Epithelial cell of esophagus (primary cell): Measurements from ENCODE around the gene ATF1.
"Not testable (repeated sequence)": the region's sequence is repeated elsewhere in the genome, so short reads cannot be mapped to it uniquely, and the experiment has no call there.

Source experiments
- DNase-seq: peaks from one replicate; pipeline ENCODE4 v3.0.0; 2010; ENCODE audit warnings: low read depth
- H3K4me3 ChIP-seq: 2 replicates; pipeline ENCODE4 v1.5.1; 2011; ENCODE audit warnings: mild to moderate bottlenecking, low read length, control low read depth
- CTCF ChIP-seq: IDR thresholded peaks from 2 replicates; pipeline ENCODE4 v1.5.1; 2011; ENCODE audit warnings: low read depth, mild to moderate bottlenecking, low read length, control low read depth, inconsistent platforms; ENCODE audit not compliant: insufficient read depth; ENCODE audit errors: missing control alignments

The ATF1 gene

GRCh38 chr12:50799908-50800307 lies 36.0 kb downstream of the ATF1 start:
- no peak for TF ChIP-seq CTCF
- DNase-seq, result no peak
- no peak overlapping the region for H3K4me3 ChIP-seq

DNA sequence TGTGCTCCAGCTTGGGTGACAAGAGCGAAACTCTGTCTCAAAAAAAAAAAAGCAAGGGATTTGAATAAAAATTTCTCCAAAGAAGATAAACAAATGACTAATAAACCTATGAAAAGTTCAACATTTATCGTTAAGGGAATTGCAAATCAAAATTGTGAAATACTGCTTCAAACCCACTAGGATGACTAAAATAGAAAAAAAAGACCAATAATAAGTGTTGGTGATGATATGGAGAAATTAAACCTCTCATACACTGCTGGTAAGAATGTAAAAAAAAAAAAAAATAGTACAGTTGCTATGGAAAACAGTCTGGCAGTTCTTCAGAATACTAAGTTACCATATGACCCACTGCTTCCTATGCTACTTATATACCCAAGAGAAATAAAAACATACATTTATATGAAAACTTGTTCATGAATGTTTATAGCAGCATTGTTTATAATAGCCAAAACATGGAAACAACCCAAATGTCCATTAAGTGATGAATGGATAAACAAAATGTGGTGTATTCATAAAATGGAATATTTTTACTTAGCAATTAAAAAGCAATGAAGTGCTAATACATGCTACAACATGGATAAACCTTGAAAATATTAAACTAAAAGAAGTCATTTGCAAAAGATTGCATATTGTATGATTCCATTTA lies 39.5 kb downstream of the ATF1 start:
- no peak for DNase-seq
- TF ChIP-seq CTCF, result no peak
- no peak overlapping the region for H3K4me3 ChIP-seq

DNA sequence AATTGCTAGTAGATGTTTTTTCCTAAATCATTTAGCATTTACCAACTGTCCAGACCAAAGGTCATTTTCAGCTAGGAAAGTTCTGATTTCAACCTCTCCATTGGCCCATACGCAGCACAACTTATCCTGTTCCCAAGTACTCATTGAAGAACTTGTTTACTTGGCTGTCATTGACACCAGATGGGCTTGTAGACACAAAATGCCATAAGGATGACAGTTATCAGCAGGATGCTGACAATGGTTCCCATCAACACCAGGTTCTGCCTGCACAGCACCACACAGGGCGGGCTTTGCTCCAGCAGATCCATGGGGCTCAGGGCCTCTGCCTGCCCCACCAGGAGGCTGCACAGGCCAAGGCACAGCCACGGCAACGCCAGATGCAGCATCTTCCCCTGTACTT lies 42.3 kb downstream of the ATF1 start:
- TF ChIP-seq CTCF, result no peak
- no peak overlapping the region for H3K4me3 ChIP-seq
- no peak for DNase-seq

GRCh38 chr12:50809131-50809530 lies 45.2 kb downstream of the ATF1 start:
- not testable (repeated sequence) for DNase-seq

DNA sequence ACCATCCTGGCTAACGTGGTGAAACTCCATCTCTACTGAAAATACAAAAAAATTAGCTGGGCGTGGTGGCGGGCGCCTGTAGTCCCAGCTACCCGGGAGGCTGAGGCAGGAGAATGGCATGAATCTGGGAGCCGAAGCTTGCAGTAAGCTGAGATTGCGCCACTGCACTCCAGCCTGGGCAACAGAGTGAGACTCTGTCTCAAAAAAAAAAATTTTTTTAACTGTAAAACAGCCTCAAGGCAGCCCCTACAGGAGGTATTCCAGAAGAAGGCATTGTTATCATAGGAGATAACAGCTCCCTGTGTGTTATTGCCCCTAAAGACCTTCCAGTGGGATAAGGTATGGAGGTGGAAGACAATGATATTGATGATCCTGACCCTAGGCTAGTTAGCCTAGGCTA lies 51.0 kb downstream of the ATF1 start:
- DNase-seq, H3K4me3 ChIP-seq: not testable (repeated sequence)

More at GRCh38 chr12:50809131-50809530, 45.2 kb downstream of the ATF1 start:
- not testable (repeated sequence) for H3K4me3 ChIP-seq

DNA sequence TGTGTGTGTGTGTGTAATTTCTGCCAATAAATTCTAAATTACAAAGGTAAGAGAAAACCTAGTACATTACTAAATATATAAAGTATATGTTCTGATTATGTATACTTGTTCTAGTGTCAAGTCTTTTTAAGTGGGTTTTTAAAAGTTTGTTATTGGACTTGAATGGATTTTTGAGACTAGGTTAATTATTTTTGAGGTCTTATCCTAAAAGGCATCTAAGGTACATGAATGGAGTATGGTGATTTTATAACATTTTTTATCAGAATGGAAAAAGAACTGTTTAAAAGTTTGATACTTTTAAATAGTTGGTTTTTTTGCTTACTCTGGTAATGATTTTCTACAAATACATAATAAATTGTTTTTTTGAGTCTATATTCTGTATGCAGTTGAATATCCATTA lies 56.3 kb downstream of the ATF1 start:
- no peak for DNase-seq
- H3K4me3 ChIP-seq, result no peak overlapping the region
- no peak for TF ChIP-seq CTCF

DNA sequence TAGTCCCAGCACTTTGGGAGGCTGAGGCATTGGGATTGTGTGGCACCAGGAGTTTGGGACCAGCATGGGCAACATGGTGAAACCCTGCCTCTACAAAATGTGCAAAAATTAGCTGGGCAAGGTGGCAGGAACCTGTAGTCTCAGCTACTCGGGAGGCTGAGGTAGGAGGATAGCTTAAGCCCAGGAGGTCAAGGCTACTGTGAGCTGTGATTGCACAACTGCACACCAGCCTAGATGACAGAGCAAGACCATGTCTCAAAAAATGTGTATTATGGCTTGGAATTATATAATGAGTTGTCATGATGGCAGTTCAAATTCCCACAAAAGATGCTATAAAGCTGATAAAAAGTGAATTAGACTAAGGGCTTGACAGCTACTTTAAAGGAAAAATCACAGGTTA lies 58.2 kb downstream of the ATF1 start:
- H3K4me3 ChIP-seq, result no peak overlapping the region
- TF ChIP-seq CTCF, result no peak
- no peak for DNase-seq

- DNase-seq, H3K4me3 ChIP-seq: not testable (repeated sequence)
Observed at GRCh38 chr12:50823724-50824123, 59.8 kb downstream of the ATF1 start.

DNA sequence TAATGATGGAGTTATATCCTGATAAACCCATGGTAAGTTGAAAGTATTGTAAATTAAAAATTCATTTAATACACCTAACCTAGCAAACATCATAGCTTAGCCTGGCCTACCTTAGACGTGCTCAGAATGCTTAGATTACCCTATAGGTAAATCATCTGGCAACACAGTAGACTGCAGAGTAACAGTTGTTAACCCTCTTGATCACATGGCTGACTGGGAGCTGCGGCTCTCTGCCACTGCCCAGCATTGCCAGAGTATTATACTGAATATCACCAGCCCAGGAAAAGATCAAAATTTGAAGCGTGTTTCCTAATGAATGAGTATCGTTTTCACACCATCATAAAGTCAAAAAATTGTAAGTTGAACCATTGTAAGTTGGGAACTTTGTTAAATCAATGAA lies 61.0 kb downstream of the ATF1 start:
- TF ChIP-seq CTCF, result no peak
- no peak for DNase-seq
- no peak overlapping the region for H3K4me3 ChIP-seq
